PFSK-1 (cell line): ENCODE results near the gene LARP1B.

Experiments
- FOXP2 ChIP-seq: optimal IDR thresholded peaks from 2 replicates; pipeline ENCODE3; 2011; ENCODE audit warnings: borderline replicate concordance, control low read depth, inconsistent platforms; ENCODE audit not compliant: insufficient read depth; ENCODE audit errors: extremely low read length, extremely low read depth
- POLR2AphosphoS5 ChIP-seq: IDR thresholded peaks from 2 replicates; pipeline ENCODE4 v1.6.1; 2012; ENCODE audit warnings: low read depth, mild to moderate bottlenecking, control low read depth, low read length, moderate library complexity
- SIN3A ChIP-seq: IDR thresholded peaks from 2 replicates; pipeline ENCODE4 v1.6.1; 2012; ENCODE audit warnings: mild to moderate bottlenecking, low read length, moderate library complexity, borderline replicate concordance; ENCODE audit not compliant: insufficient read depth
- TAF1 ChIP-seq: IDR thresholded peaks from 2 replicates; pipeline ENCODE4 v1.6.1; 2012; ENCODE audit warnings: low read length, control low read depth, borderline replicate concordance; ENCODE audit not compliant: insufficient read depth
- TF ChIP-seq, protein P1 (sequence below), 2 experiments: IDR thresholded peaks; 2 replicates each; pipeline versions ENCODE4 v1.6.1 to v1.8.0; 2011 to 2012; ENCODE audit warnings: low read depth in 2 of 2, low read length in 2 of 2, control low read depth in 1 of 2, inconsistent platforms in 1 of 2, mild to moderate bottlenecking in 1 of 2, moderate library complexity in 1 of 2; ENCODE audit not compliant: insufficient read depth in 1 of 2

Gene LARP1B

DNA sequence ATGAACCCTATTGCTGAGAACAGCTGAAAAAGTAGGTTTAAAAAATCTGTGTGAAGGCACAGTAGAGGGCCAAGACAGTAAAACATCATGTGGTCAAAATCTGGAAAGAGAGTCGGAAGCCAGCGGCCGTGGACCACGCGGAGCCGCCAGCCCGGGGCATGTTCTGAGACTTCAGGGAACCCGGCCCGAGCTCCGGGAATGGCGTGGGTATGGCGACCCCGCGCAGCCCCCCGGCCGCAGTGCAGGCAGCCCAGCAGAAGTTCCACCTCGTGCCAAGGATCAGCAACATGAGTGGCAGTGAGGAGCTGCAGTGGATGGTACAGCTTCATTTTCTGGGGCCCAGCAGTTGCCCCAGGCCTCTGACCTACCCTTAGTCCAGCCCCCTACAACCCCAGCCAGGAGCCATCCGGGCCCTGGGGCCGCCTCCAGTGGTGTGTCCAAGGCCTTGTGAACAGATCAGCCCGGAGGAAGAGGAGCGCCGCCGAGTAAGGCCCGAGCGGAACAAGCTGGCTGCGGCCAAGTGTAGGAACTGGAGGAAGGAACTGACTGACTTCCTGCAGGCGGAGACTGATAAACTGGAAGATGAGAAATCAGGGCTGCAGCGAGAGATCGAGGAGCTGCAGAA is 94.2 kb downstream of the LARP1B start:
- TF ChIP-seq FOXP2 (no peak), POLR2AphosphoS5 (no peak), TAF1 (no peak), SIN3A (no peak)
- TF ChIP-seq, protein P1, sequence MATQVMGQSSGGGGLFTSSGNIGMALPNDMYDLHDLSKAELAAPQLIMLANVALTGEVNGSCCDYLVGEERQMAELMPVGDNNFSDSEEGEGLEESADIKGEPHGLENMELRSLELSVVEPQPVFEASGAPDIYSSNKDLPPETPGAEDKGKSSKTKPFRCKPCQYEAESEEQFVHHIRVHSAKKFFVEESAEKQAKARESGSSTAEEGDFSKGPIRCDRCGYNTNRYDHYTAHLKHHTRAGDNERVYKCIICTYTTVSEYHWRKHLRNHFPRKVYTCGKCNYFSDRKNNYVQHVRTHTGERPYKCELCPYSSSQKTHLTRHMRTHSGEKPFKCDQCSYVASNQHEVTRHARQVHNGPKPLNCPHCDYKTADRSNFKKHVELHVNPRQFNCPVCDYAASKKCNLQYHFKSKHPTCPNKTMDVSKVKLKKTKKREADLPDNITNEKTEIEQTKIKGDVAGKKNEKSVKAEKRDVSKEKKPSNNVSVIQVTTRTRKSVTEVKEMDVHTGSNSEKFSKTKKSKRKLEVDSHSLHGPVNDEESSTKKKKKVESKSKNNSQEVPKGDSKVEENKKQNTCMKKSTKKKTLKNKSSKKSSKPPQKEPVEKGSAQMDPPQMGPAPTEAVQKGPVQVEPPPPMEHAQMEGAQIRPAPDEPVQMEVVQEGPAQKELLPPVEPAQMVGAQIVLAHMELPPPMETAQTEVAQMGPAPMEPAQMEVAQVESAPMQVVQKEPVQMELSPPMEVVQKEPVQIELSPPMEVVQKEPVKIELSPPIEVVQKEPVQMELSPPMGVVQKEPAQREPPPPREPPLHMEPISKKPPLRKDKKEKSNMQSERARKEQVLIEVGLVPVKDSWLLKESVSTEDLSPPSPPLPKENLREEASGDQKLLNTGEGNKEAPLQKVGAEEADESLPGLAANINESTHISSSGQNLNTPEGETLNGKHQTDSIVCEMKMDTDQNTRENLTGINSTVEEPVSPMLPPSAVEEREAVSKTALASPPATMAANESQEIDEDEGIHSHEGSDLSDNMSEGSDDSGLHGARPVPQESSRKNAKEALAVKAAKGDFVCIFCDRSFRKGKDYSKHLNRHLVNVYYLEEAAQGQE (IDR thresholded peaks at IDR 0.05; ENCODE audit: insufficient read depth in 1 of 2, low read depth in 2 of 2, low read length in 2 of 2), result no peak

DNA sequence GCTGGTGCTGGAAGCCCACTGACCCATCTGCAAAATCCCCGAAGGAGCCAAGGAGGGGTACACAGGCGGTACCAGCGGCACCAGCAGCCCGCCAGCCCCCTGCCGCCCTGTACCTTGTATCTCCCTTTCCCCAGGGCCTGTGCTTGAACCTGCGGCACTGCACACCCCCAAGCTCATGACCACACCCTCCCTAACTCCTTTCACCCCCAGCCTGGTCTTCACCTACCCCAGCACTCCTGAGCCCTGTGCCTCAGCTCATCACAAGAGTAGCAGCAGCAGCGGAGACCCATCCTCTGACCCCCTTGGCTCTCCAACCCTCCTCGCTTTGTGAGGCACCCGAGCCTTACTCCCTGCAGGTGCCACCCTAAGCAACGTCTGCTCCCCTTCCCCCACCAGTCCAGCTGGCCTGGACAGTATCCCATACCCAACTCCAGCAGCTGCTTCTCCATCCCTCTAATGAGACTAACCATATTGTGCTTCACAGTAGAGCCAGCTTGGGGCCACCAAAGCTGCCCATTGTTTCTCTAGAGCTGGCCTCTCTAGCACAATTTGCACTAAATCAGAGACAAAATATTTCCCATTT is 94.9 kb downstream of the LARP1B start:
- no peak for TF ChIP-seq TAF1
- TF ChIP-seq SIN3A, result no peak
- TF ChIP-seq, protein P1 (IDR thresholded peaks at IDR 0.05; ENCODE audit: insufficient read depth in 1 of 2, low read depth in 2 of 2, low read length in 2 of 2), result no peak
- no peak for TF ChIP-seq POLR2AphosphoS5
- no peak for TF ChIP-seq FOXP2

DNA sequence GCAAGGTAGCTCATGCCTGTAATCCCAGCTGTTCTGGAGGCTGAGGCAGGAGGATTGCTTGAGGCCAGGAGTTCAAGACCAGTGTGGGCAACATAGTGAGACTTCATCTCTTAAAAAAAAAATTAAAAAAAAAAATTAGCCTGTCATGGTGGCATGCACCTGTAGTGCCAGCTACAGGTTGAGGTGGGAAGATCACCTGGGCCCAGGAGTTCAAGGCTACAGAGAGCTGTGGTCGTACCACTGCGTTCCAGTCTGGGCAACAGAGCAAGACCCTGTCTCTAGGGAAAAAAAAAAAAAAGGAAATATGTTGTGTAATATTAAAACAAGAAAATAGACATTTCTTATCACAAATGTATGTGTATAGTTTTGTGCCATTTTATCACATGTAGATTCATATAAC is 97.8 kb downstream of the LARP1B start:
- TF ChIP-seq SIN3A (no peak), FOXP2 (no peak), TAF1 (no peak), POLR2AphosphoS5 (no peak)
- TF ChIP-seq, protein P1 (IDR thresholded peaks at IDR 0.05; ENCODE audit: insufficient read depth in 1 of 2, low read depth in 2 of 2, low read length in 2 of 2), result no peak

DNA sequence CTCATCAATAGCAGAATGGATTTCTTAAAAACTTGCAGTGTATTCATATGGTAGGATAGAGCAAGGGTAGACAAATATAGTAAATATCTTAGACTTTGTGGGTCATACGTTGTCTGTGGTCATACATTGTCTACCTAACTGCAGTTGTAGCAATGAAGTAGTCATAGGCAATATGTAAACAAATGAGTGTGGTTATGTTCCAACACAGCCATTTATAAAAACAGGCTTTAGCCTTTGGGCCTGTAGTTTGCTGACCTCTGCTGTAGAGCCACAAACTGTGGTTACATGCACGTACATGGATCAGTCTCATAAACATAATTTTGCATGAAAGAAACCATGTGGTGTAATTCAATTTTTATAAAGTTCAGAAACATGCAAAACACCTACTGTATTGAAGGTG is 98.9 kb downstream of the LARP1B start:
- TF ChIP-seq FOXP2, result no peak
- TF ChIP-seq SIN3A, result no peak
- no peak for TF ChIP-seq POLR2AphosphoS5
- TF ChIP-seq, protein P1 (IDR thresholded peaks at IDR 0.05; ENCODE audit: insufficient read depth in 1 of 2, low read depth in 2 of 2, low read length in 2 of 2), result no peak
